GM19467 (cell line): ENCODE data around the gene FRMD4A.
"Not testable (repeated sequence)": the region's sequence is repeated elsewhere in the genome, so short reads cannot be mapped to it uniquely, and the experiment has no call there.

ENCODE experiments used
- ATAC-seq: cut with Tn5 transposase; IDR thresholded peaks from one replicate; pipeline ENCODE4 v1.9.1; 2021; ENCODE audit warnings: mild to moderate bottlenecking, moderate library complexity; ENCODE audit not compliant: unreplicated experiment

The FRMD4A gene

DNA sequence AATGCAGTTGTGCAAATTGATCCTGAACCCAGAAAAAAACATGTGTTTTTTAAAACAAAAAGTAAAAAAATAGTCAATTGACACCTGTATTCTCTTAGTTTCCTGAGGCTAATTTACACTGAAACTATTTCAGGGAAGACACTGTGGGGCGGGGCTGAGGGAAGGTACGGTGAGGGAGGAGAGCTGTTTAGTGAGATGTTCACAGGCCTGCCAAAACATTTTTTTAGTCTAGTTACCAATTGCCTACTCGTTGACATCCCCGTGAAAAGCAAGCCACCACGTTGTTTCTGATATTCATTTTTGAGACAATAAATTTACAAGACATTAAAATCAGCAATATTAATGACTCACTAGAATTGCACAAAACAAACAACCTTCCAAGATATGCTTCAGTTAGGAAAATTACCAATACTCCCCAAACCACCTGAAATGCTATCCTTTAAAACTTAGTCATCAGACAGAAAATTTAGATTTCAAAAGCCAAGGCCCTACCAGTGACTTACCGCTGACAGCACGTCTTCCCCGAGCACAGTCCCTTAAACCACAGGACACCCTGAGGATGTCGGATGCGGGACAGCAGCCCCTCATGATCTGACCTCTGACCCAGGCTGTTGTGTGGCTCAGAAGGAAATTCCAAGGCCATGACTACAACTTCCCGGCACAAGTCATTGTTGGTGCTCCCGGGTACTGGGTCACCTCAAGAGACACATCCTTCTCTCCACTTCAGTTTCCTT lies 464.8 kb downstream of the FRMD4A start:
- no peak for ATAC-seq

- not testable (repeated sequence) for ATAC-seq
These were observed 465.5 kb downstream of the FRMD4A start for GRCh38 chr10:13865220-13865619.

DNA sequence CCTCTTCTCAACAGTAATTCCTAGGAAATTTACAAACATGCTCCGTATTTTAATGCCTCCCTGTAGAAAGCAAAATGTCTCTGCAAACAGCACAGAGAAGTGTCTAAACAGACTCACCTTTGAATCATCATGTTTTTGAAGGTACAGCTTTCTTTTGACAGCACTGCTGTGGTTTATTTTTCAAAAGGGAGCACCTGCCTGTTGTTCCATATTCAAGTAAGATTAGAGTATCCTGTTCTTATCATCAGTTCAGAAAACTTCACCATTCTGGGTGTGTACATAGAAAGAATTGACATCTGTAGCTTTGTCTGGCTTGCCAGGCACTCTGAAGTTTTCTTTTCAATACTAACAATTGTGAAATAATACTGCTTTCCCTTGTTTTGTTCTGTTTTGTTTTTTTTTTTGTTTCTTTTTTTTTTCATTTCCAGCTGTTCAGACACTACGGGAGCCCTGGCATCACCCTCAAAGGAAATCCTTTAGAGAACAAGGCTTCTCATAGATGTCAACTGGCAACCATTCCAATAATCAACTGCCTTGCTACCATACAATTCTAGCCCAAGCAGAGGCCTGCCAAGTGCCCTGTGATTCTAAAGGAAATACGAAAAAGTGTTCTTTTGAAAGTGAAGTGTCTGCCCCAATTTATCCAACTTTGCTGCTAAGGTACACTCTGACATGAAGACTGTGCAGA lies 468.0 kb downstream of the FRMD4A start:
- no peak for ATAC-seq

DNA sequence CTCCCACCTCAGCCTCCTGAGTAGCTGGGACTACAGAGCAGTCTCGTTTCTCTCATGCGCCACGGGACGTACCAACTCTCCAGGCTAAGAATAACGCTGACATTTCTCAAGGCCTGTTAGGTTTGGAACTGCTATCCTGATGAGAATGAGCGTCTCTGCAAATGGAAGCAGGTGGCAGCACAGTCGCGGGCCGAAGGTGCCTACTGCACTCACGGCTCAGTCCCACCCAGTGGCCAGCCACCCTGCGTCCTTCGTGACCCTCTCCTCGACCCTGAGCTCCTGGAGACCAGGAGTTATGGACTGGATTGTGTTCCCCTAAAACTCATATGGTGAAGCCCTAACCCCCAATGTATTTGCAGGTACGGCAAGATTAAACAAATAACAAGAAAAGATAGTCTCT lies 469.8 kb downstream of the FRMD4A start:
- ATAC-seq, result no peak

GRCh38 chr10:13859979-13860654 lies 470.6 kb downstream of the FRMD4A start:
- no peak for ATAC-seq

- ATAC-seq, result no peak
These were observed 472.0 kb downstream of the FRMD4A start for GRCh38 chr10:13858709-13859108.

DNA sequence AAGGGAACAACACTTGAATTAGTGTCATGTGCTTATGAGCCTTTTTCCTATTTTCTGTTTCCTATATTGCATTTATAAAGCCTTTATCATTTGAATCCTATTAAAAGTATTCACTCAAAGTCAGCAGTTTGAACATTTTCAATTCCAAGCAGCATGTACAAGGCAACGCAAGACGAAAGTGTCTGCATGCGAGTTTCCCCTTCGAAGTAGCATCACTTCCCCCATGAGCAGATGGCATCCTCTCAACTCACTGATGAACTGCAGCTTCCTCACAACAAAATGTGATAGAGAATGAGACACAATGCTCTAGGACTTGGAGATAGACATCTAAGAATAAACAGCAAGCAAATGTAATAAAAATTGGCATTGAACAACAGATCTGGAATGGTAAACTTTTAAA lies 473.3 kb downstream of the FRMD4A start:
- ATAC-seq, result no peak

DNA sequence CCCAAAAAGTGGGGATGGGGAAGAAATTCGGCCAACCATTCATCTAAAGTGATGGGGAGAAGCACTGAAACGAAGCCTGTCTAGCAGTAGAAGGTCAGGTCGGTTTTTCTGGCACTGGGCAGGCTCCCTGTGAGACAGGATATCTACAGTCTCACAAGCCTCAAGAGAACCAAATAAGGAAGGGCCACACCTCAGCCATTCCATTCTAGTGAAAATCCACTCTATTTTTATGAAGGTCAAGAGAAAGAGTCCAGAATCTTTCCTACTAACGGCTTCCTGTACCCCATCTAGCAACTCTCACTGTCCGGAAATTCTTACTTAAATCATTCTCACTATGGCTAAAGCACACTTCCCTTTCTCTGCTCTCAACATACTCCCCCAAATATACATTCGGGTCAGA lies 476.9 kb downstream of the FRMD4A start:
- no peak for ATAC-seq

DNA sequence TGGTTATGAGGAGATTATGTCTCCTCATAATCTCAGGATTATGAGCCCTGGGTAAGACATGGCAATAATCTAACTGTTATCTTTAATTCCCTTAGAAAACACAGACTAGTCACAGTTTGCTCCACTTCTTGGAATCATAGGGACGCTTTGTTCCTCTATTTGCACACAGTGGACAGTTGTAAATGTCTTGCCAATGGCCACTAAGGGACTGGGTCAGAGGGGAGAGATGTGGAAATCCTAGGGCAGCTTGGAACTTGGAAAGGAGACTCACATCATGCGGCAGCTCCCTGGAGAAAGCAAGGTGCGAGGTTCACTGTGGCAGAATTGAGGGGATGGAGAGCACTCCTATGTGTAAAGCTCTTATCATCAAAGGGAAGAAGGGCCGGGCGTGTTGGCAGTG lies 477.9 kb downstream of the FRMD4A start:
- ATAC-seq, result no peak

DNA sequence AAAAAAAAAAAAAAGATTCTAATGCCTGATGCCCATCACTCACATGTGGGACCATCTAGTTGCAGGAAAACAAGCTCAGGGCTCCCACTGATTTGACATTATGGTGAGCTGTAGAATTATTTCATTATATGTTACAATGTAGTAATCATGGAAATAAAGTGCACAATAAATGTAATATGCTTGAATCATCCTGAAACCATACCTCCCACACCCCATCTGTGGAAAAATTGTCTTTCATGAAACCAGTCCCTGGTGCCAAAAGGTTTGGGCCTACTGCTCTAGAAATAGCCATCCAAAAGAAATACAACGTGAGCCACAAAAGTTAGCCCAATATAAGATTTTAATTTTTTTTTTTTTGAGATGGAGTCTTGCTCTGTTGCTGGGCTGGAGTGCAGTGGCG lies 478.8 kb downstream of the FRMD4A start:
- no peak for ATAC-seq

GRCh38 chr10:13848520-13849445 lies 481.9 kb downstream of the FRMD4A start:
- no peak for ATAC-seq

GRCh38 chr10:13847201-13847631 lies 483.5 kb downstream of the FRMD4A start:
- no peak for ATAC-seq

DNA sequence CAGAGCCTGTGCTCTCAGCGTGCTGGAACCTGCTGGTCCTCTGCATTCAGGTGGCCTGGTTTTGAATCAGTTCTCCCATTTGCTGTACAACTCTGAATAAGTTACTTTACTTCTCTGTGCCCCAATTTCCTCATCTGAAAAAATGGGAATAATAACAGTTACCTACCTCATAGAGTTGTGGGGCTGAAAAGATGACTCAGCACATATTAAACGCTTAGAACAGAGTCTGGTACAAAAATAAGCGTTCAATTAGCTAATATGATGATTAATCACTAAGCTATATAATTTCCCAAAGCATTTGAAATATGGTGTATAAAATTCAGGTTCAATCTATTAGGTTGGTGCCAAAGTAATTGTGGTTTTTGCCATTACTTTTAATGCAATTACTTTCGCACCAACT lies 484.8 kb downstream of the FRMD4A start:
- no peak for ATAC-seq

GRCh38 chr10:13844651-13845050 lies 486.1 kb downstream of the FRMD4A start:
- no peak for ATAC-seq

GRCh38 chr10:13842117-13842516 lies 488.6 kb downstream of the FRMD4A start:
- no peak for ATAC-seq

DNA sequence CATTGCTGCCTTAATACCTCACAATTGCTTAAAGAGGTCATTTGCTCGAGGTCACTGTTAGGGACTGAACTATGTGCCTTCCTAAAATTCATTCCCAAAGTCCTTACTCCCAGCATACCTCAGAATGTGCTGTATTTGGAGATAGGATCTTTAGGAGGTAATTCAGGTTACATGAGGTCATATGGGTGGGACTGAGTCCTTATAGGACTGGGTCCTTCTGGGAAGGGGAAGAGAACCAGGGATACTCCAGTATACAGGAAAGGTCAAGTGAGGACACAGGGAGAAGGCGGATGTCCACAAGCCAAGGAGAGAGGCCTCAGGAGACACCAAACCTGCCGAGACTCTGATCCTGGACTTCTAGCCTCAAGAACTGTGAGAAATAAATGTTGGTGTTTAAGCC lies 490.7 kb downstream of the FRMD4A start:
- no peak for ATAC-seq

- ATAC-seq, result no peak
These were observed 491.2 kb downstream of the FRMD4A start for GRCh38 chr10:13839430-13839990.

- ATAC-seq, result no peak
These were observed 491.7 kb downstream of the FRMD4A start for GRCh38 chr10:13839030-13839429.

DNA sequence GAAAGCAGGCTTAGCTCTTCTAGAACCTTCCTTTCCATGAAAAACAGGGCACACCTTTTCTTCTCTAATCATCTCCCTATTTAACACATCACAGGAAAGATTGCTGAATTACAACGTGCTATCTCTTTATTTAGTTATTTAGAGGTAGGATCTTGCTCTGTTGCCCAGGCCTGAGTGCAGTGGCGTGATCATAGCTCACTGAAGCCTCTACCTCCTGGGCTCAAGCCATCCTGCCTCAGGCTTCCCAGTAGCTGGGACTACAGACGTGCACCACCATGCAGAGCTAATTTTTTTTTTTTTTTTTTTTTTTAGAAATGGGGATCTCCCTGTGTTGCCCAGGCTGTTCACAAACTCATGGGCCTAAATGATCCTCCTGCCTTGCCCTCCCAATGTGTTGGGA lies 492.8 kb downstream of the FRMD4A start:
- no peak for ATAC-seq

DNA sequence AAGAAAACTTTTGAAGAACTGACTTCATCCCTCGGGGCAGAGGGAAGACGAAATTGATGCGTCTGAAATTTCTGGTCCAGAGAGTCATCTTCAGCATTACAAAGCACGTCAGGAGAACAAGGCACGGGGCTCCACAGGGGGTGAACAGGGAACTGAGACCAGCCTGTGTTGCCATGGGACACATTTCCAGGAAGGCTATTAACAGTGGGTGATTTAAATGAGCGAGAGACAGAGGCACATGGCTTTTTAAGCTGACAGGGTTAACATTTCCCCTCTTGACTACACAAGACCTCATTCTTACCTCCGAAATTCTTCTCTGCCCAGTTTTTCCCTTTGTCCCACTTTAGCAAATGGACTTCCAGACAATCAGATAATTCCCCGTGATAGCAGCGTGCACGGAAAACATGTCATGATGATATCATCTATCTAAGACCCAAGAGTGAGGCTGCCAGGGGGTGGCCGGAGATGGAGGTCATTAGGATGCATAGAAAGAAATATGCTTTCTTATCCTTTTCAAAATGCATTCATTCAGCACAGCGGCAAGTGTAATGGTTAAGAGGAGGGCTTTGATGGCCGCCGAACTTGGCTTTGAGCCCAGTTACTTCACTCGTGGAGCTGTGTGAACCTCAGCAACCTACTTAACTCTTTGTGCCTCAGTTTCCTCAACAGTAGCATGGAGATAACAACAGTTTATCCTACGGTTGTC lies 496.0 kb downstream of the FRMD4A start:
- ATAC-seq, result no peak
